Neural crest cell (in vitro differentiated cells): ENCODE results near the gene C1orf105. TPM values are rescaled to one million over a fixed set of nuclear protein-coding genes. Genes with fewer than 3 reads are reported as not detected.

Source experiments
- DNase-seq: peaks from one replicate; pipeline ENCODE4 v3.0.0; 2021; ENCODE audit warnings: low read depth, mixed read lengths, low spot score
- H3K27ac Mint-ChIP-seq: one replicate; pipeline ENCODE4 v1.8.0; 2021; ENCODE audit warnings: mild to moderate bottlenecking, mixed read lengths; ENCODE audit not compliant: unreplicated experiment
- H3K27me3 Mint-ChIP-seq: 2 replicates; pipeline ENCODE4 v1.8.0; 2021; ENCODE audit warnings: low read depth, mild to moderate bottlenecking, mixed read lengths
- H3K36me3 Mint-ChIP-seq: 2 replicates; pipeline ENCODE4 v1.8.0; 2021; ENCODE audit warnings: low read depth, mild to moderate bottlenecking, mixed read lengths
- H3K4me1 Mint-ChIP-seq: 2 replicates; pipeline ENCODE4 v1.8.0; 2021; ENCODE audit warnings: mixed read lengths
- H3K4me3 Mint-ChIP-seq: one replicate; pipeline ENCODE4 v1.8.0; 2021; ENCODE audit warnings: mild to moderate bottlenecking, mixed read lengths
- H3K9me3 Mint-ChIP-seq: 2 replicates; pipeline ENCODE4 v1.8.0; 2021; ENCODE audit warnings: mixed read lengths
- CTCF ChIP-seq: fragments of 200-600 bp; sonication (generic); conservative IDR thresholded peaks from 2 replicates; pipeline ENCODE4 v1.5.0; 2021; ENCODE audit warnings: antibody characterized with exemption, mild to moderate bottlenecking
- total RNA-seq: library from RNA; stranded (reverse); gene quantifications from 2 replicates; pipeline ENCODE4 v1.2.1, GENCODE V29; 2021

C1orf105 gene
- total RNA-seq, 1 donor from 2014 or later: not detected

GRCh38 chr1:172383536-172383935, 36.9 kb upstream of the C1orf105 start:
- H3K9me3 Mint-ChIP-seq: no peaks in the 10 kb centered on the region
- no peak for DNase-seq
- H3K36me3 Mint-ChIP-seq: no peaks in the 10 kb centered on the region
- peaks cover 42% of the 10 kb centered on the region for H3K4me1 Mint-ChIP-seq
- no peak for TF ChIP-seq CTCF
- H3K4me3 Mint-ChIP-seq: no peak overlapping the region
- H3K27me3 Mint-ChIP-seq: no peaks in the 10 kb centered on the region
- H3K27ac Mint-ChIP-seq: peak overlapping the region; percentile 88

GRCh38 chr1:172384656-172385055, 35.8 kb upstream of the C1orf105 start:
- DNase-seq: no peak
- no peaks in the 10 kb centered on the region for H3K27me3 Mint-ChIP-seq
- no peak overlapping the region for H3K4me3 Mint-ChIP-seq
- no peak overlapping the region for H3K27ac Mint-ChIP-seq
- H3K9me3 Mint-ChIP-seq: no peaks in the 10 kb centered on the region
- no peaks in the 10 kb centered on the region for H3K36me3 Mint-ChIP-seq
- peaks cover 51% of the 10 kb centered on the region for H3K4me1 Mint-ChIP-seq
- no peak for TF ChIP-seq CTCF

GRCh38 chr1:172386046-172386445, 34.4 kb upstream of the C1orf105 start:
- H3K9me3 Mint-ChIP-seq: no peaks in the 10 kb centered on the region
- H3K27ac Mint-ChIP-seq: no peak overlapping the region
- no peaks in the 10 kb centered on the region for H3K36me3 Mint-ChIP-seq
- no peak for DNase-seq
- no peak for TF ChIP-seq CTCF
- H3K4me3 Mint-ChIP-seq: no peak overlapping the region
- peaks cover 56% of the 10 kb centered on the region for H3K4me1 Mint-ChIP-seq
- no peaks in the 10 kb centered on the region for H3K27me3 Mint-ChIP-seq

- Mint-ChIP-seq H3K9me3 (no peaks in the 10 kb centered on the region), H3K36me3 (no peaks in the 10 kb centered on the region), H3K4me1 (peaks cover 45% of the 10 kb centered on the region), H3K27me3 (no peaks in the 10 kb centered on the region), H3K27ac (no peak overlapping the region), H3K4me3 (no peak overlapping the region)
- no peak for DNase-seq
- no peak for TF ChIP-seq CTCF
These were observed 32.0 kb upstream of the C1orf105 start for GRCh38 chr1:172388490-172388889.

GRCh38 chr1:172390301-172390682, 30.2 kb upstream of the C1orf105 start:
- Mint-ChIP-seq H3K4me1 (peaks cover 52% of the 10 kb centered on the region), H3K36me3 (no peaks in the 10 kb centered on the region), H3K27me3 (no peaks in the 10 kb centered on the region), H3K4me3 (peak overlapping the region; percentile 24), H3K9me3 (no peaks in the 10 kb centered on the region), H3K27ac (no peak overlapping the region)
- TF ChIP-seq CTCF: peak; percentile 35
- DNase-seq: no peak
